Stimulated activated CD8-positive, alpha-beta memory T cell treated with anti-CD3 and anti-CD28 coated beads, Interleukin-12 subunit alpha, Interleukin-12 subunit beta, amount 100 ng/mL, for 1 hour (primary cell): ENCODE results near the gene SRSF2.
A peak's percentile ranks its signal among the peaks of the same experiment; 100 is the strongest.
"Not testable (repeated sequence)": the region's sequence is repeated elsewhere in the genome, so short reads cannot be mapped to it uniquely, and the experiment has no call there.

ENCODE experiments used
- DNase-seq: peaks from one replicate; pipeline ENCODE4 v3.0.0-alpha.2; 2020; ENCODE audit warnings: low read depth

The SRSF2 gene

DNA sequence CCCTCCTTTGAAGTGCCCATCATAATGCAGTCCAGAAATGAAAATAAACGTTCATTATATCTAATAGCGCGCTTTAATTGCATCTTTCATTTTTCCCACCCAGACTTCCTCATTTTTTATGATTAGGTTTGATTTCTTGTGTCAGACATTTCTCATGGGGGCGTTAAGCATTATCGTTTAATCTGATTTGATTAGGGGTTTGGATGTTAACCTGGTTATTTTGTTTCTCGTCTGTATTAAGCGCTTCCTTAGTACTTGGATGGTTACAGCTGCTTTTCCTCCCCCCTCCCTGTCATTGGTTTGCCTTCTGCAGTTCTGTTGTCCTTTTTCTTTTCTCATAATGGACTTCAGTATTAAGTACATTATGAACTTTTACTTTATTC, 1.3 kb upstream of the SRSF2 start:
- no peak for DNase-seq

DNA sequence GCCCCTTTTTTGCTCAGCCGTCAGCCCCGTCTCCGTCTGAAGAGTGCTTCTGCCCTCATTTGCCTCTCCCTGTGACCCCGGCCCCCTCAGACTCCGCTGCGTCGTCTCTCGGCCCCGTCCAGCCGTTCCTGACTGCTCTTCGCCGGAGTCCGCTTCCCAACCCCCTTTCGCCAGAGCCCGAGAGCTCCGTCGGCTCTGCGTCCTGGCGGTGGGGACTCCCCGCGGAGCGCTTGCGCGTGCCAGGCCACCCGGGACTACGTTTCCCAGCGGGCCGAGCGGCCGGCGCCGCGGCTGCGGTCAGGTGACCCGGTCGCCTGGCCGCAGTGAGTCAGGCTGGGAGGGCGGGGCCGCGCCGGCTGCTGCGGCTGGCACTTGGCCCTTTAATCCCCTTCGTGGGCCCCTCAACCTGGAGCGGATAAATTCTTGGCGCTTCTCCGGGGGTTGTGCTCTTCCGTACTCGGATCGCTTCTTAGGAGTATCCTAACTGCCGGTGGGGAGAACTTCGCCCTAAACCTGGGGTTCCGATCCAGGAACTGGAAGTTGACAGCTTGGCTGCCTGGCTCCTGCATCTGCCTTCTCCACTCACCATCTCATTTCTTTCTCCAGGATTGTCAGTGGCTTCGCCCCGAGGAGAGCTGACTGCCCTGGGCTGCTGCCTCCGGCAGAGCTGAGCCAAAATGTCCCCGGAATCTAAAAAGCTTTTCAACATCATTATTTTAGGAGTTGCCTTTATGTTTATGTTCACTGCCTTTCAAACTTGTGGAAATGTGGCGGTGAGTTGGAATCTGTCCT, 741 bp upstream of the SRSF2 start, which contains the start of gene MFSD11:
MFSD11 (plus strand) TSS at position 444 of the 792 bp plus-strand sequence; CDS start at position 678, 234 bp downstream.
- DNase-seq, result peak; percentile 82

DNA sequence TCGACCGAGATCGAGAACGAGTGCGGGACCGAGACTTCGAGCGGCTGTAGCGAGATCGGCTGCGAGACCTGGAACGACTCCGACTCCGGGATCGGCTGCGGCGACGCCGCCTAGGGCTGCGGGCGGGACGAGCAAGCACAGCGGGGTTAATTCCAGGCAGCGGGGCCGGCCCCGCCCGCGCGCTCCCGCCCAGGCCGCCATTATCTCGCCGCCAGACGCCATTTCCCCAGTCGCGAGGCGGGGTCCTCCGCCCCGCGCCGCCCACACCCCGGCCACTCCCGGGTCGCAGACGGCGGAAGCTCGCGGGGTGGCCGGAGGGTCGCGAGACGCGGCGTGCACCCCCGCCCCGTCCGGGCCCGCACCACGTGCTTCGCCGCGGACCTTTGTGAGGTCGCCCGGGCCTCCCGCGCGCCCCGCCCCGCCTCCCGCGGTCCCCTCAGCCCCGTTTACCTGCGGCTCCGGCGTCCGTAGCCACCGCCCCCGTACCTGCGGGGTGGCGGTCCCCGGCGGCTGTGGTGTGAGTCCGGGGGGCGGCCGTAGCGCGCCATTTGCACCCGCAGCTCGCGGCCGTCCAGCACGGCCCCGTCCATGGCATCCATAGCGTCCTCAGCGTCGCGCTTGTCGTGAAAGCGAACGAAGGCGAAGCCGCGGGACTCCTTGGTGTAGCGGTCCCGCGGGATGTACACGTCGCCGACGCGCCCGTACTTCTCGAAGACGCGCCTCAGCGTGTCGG, 616 bp downstream of the SRSF2 start:
- DNase-seq, result peak; percentile 40

GRCh38 chr17:76735586-76736348, 1.4 kb downstream of the SRSF2 start:
- no peak for DNase-seq

GRCh38 chr17:76735006-76735405, 2.1 kb downstream of the SRSF2 start:
- no peak for DNase-seq

DNA sequence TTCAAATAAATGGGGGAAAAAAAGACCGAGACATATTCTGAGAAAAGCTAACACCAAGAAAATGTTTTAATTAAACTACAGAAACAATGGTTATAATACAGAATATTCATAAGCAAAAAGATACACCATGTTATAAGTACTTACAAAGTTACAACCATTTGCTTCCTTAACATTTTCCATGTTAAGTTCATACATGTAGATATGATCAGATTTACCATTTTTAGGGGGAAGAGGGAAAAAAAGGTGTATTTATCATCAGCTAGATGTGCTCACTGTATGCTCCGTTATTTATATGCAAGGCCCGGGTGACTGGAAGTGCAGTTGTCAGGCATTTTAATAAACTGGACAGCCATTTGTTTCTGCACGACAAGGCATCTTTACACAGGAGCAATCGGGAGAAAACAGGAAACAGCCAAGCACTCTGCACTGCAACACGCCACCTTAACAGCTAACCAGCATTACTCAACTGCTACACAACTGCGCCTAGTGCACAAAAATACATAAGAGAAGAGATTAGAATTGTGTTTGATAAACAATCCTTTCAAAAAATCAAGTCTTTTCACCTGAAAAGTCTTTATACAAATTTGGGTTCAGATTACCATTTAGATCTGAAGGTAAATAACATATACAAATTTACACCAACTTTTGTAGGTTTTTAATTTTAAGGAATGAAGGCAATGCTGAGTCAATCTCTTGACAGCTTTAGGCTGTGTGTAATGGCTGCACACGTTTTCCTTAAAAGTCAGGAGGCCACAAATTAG, 2.9 kb downstream of the SRSF2 start:
- no peak for DNase-seq

GRCh38 chr17:76733618-76733957, 3.5 kb downstream of the SRSF2 start:
- no peak for DNase-seq

GRCh38 chr17:76732734-76733617, 4.2 kb downstream of the SRSF2 start:
- no peak for DNase-seq

DNA sequence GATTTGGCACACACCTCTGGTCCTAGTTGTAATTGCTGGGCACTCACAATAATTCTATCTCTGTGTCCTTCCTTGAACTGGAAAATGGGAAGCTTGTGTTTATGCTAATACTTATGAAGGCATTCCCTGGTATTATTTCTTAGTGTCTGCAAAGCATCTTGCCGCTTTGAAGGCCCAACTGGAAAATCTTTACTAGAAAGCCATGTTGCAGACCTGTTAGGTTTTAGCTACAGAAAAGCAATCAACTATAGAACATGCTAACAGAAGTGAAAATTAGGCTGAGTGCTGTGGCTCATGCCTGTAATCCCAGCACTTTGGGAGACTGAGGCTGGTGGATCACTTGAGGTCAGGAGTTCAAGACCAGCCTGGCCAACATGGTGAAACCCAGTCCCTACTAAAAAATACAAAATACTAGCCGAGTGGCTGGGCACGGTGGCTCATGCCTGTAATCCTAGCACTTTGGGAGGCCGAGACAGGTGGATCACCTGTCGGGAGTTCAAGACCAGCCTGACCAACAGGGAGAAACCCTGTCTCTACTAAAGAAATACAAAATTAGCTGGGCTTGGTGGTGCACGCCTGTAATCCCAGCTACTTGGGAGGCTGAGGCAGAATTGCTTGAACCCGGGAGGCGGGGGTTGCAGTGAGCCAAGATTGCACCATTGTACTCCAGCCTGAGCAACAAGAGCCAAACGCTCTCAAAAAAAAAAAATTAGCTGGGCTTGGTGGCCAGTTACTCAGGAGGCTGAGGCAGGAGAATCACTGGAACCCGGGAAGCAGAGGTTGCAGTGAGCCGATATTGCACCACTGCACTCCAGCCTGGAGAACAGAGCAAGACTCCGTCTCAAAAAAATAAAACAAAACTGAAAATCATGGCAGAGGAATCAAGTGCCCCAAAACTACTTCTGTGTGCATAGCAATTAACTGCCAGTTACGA, 5.1 kb downstream of the SRSF2 start:
- not testable (repeated sequence) for DNase-seq

DNA sequence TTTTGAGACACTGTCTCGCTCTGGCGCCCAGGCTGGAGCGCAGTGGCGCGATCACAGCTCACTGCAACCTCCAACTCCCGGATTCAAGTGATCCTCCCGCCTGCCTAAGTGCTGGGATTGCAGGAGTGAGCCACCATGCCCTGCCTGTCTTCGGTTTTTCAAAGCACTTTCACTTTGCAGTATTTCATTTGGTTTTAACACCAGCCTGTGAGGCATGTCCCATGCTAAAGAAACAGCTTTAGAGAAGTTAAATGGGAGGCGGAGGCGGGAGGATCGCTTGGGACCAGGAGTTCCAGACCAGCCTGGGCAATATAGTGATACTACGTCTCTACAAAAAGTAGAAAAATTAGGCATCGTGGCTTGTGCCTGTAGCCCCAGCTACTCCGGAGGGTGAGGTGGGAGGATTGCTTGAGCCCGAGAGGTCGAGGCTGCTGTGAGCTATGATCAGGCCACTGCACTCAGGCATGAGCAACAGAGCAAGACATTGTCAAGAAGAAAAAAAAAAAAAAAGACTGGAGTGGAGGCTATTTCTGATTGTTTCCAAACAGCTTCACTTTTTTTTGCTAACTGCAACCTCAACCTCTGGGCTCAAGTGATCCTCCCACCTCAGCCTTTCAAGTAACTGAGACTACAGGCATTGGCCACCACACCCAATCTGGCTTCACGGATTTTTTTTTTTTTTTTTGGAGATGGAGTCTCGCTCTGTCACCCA, 9.2 kb downstream of the SRSF2 start:
- DNase-seq, result no peak

DNA sequence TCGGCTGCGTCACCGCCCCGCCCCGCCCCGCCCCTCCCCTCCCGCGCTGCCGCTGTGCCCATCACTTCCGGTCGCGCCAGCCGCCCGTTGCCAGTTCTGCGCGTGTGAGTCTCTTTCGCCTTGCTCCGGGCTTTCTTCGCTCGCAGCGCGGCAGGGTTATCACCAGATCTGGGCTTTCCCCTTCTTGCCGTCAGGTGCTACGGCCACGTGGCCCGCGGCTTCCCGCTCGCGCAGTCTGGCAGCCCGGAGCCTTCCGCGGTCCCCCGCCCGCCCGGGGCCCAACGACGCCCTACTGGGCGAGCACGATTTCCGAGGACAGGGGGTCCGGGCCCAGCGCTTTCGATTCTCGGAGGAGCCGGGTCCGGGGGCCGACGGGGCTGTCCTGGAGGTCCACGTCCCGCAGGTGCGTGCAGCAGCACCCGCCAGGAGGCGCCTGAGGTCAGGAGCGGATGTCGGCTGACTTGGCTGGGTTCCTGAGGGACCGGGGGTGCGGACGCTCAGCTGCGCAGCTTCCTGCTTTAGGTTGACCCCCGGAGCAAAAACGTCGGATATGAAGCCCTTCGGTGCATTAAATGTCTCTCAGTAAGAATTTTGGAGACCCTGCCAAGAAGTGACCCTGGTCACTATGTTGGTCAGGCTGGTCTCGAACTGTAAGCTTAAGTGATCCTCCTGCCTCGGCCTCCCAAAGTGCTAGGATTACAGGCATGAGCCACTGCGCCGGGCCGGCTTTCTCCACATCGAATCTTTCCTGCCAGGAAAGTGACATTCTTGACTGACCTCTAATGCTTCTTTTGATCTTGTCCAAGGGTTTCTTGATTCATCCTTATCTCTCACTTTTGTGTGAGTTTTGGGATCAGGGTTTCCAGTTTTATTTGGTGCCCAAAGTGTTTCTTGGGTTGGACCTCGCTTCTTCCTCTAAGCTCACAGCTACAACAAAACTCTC, 10.1 kb downstream of the SRSF2 start, which contains the start of gene METTL23:
METTL23 (plus strand) TSS at position 64 of the 943 bp plus-strand sequence. CDS start 2,872 bp downstream, outside the sequence.
- peak; percentile 60 for DNase-seq

GRCh38 chr17:76726231-76726775, 10.8 kb downstream of the SRSF2 start, which contains the start of gene JMJD6:
Gene JMJD6, minus strand, starts transcription at chr17:76726606. Its CDS starts 131 bp downstream, at chr17:76726475.
- DNase-seq, result peak; percentile 87

DNA sequence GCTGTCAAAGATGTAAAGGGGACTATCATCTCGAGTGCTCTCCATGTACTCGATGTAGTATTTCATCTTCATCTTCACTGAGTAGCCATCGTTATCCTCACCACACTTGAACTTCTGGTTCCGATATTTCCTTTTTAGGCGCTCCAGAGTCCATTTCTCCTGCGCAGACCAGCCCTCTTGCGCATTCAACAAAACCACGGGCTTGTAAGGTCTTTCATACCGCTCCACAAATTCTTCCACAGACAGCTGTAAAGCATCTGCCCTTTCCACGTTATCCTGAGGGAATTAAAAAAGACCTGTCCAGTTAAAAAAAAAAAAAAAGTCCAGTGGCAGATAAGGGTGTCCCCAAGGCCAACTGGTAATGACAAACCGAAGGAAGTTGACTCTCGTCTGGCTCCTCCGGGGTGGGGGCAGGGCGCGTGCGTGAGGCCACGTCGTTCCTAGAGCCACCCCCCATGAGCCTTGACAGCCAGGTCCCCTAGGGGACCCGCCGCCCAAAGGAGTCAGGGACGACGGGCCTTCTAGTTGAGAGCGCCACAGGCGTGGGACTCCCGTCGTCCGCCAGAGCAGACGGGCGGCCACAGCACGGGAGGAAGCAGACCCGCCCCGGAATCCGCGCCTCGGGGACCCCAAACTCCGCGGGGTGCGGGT, 11.4 kb downstream of the SRSF2 start:
- DNase-seq, result peak; percentile 50

DNA sequence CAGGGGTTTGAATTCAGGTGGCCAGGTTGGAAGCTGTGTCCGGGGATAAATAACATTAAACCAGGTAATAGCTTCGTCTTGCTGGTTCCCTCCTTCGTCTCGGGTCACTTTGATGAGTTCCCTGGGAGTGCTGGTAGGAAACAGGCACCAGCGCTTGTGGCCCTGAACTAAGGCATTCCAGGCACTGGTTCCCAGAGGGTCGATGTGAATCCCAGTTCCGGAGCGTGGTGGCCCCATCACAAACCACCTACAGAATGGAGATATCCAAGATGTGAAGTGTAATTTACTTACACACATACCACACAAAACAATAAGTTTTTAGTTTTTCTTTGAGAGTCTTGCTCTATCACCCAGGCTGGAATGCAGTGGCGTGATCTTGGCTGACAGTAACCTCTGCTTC, 13.3 kb downstream of the SRSF2 start:
- DNase-seq, result no peak

DNA sequence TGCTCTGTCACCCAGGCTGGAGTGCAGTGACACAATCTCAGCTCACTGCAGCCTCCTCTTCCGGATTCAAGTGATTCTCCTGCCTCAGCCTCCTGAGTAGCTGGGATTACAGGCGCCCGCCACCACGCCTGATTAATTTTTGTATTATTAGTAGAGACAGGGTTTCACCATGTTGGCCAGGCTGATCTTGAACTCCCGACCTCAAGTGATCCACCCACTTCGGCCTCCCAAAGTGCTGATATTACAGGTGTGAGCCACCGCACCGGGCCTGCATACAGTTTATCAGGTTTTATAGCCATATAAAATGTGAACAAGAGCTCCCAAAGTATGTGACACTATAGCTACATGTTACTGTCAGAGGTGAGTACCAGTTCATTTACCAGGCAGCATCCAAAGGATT, 14.2 kb downstream of the SRSF2 start:
- DNase-seq, result not testable (repeated sequence)

DNA sequence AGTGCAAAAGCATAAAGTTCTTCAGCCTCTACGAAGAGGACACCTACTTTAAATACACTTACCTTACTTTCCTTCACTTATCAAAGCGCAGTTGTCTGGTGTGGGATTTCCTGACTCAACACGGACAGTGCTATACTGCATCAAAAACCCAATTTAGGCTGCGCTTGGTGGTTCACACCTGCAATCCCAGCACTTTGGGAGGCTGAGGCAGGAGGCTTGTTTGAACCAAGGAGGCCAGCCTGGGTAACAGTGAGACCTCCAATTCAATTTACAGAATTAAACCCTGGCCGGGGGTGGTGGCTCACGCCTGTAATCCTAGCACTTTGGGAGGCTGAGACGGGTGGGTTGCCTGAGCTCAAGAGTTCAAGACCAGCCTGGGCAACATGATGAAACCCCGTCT, 14.9 kb downstream of the SRSF2 start:
- no peak for DNase-seq

DNA sequence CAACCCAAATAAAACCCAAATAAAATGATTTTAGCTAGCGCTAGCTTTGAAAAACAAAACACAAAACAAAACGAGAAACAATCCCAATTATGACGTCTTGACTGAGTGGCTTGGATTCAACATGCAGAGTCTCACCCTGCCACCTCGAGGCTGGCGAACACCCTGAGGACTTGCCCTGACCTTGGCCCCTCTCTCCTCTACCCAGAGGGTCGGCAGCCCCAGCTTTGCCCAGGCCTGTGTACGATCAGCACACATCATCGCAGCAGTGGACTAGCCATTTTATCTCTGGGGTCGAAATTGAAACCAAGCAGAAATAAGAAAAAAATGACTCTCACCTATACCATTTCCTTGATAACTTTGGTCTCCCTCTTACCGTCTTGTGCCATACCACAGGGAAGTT, 15.7 kb downstream of the SRSF2 start:
- DNase-seq, result no peak
